ENCODE data around the gene CTIF.

The CTIF gene

DNA sequence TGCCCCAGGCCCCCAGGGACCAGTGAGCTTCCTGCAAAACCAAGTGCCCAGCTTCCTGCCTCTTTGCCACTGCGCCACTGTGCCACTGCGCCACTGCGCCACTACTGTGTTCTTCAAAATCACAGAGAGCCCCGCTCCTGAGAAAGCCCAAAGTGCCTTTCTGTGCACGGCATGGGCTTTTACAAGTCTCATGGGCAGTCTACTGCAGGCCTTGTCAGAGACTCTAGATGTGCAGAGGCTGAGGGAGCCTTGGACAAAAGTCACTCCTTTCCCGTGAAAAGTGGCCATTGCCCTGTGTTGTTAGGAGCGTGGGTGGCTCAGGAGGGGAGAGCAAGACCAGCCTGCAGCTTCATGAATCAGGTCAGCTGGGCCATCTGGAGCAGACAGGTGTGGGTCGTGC lies 231.4 kb downstream of the CTIF start:
- Histone ChIP-seq H2AFZ (ENCODE audit: low read length) (no peak overlapping the region), H4K20me1 (ENCODE audit: insufficient read depth, low read length) (no peaks in the 10 kb centered on the region), H3K36me3 (replicated peaks; ENCODE audit: insufficient read depth, low read length) (no peaks in the 10 kb centered on the region), H3K27me3 (replicated peaks; ENCODE audit: insufficient read depth, low read length) (no peaks in the 10 kb centered on the region), H3K4me2 (ENCODE audit: low read depth, low read length) (no peak overlapping the region), H3K9me3 (replicated peaks; ENCODE audit: insufficient read depth, low read length) (no peaks in the 10 kb centered on the region), H3K27ac (ENCODE audit: low read length) (no peak overlapping the region), H3K4me3 (ENCODE audit: low read length) (no peak overlapping the region), H3K9me2 (replicated peaks; ENCODE audit: insufficient read depth, low read length) (no peaks in the 10 kb centered on the region), H3F3A (ENCODE audit: insufficient read depth, low read length) (no peaks in the 10 kb centered on the region), H3K9ac (ENCODE audit: low read length) (no peak overlapping the region), H3K79me2 (ENCODE audit: low read length) (no peaks in the 10 kb centered on the region), H3K4me1 (ENCODE audit: low read length) (no peaks in the 10 kb centered on the region)
- TF ChIP-seq EZH2phosphoT487 (IDR thresholded peaks at IDR 0.05; ENCODE audit: low read length) = no peak
- TF ChIP-seq EZH2 (optimal IDR thresholded peaks at IDR 0.05; ENCODE audit: low read depth, low read length) = no peak
- DNase-seq = no peak

DNA sequence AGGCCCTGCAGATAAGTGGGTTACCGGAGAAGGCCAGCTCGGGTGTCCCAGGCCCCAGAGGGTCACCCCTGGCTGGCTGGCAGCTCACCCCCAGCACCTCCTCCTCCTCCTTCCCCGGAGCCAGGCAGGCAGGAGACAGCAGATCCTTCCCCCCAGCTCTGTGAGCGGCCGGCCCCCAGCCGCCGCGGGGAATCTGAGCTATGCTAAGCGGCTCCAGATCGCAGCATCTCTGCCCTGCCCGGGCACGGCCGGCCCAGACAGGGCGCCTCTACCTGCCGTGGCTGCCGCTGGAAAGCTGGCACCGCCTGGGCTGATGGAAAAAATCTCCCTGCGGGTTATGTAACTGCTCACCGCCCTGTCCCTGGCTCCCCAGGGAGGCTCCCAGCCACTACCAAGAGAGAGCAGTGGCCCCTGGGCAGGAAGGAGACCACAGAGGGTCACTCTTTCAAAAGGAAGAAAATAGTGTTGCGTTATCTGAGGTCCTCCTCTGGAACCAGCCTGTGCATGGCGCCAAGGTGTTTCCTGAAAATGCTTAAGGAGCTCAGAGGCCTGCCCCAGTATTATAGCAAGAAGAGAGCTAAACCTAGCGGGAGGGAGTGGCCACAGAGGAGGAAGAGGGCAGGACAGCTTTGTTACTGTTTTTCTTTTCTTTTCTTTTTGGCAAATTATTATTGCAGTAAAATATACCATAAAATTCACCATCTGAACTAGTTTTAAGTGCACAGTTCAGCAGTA lies 233.0 kb downstream of the CTIF start:
- Histone ChIP-seq H3K9ac (ENCODE audit: low read length) (no peak overlapping the region), H3K79me2 (ENCODE audit: low read length) (no peaks in the 10 kb centered on the region), H3K27ac (ENCODE audit: low read length) (no peak overlapping the region), H3K9me2 (replicated peaks; ENCODE audit: insufficient read depth, low read length) (no peaks in the 10 kb centered on the region), H3K4me3 (ENCODE audit: low read length) (no peak overlapping the region), H3K4me1 (ENCODE audit: low read length) (peaks cover 5% of the 10 kb centered on the region), H3K27me3 (replicated peaks; ENCODE audit: insufficient read depth, low read length) (no peaks in the 10 kb centered on the region), H2AFZ (ENCODE audit: low read length) (no peak overlapping the region), H3F3A (ENCODE audit: insufficient read depth, low read length) (no peaks in the 10 kb centered on the region), H4K20me1 (ENCODE audit: insufficient read depth, low read length) (no peaks in the 10 kb centered on the region), H3K9me3 (replicated peaks; ENCODE audit: insufficient read depth, low read length) (no peaks in the 10 kb centered on the region), H3K36me3 (replicated peaks; ENCODE audit: insufficient read depth, low read length) (no peaks in the 10 kb centered on the region), H3K4me2 (ENCODE audit: low read depth, low read length) (no peak overlapping the region)
- TF ChIP-seq, protein P1, sequence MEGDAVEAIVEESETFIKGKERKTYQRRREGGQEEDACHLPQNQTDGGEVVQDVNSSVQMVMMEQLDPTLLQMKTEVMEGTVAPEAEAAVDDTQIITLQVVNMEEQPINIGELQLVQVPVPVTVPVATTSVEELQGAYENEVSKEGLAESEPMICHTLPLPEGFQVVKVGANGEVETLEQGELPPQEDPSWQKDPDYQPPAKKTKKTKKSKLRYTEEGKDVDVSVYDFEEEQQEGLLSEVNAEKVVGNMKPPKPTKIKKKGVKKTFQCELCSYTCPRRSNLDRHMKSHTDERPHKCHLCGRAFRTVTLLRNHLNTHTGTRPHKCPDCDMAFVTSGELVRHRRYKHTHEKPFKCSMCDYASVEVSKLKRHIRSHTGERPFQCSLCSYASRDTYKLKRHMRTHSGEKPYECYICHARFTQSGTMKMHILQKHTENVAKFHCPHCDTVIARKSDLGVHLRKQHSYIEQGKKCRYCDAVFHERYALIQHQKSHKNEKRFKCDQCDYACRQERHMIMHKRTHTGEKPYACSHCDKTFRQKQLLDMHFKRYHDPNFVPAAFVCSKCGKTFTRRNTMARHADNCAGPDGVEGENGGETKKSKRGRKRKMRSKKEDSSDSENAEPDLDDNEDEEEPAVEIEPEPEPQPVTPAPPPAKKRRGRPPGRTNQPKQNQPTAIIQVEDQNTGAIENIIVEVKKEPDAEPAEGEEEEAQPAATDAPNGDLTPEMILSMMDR (IDR thresholded peaks at IDR 0.05; ENCODE audit: low read length) = no peak
- no peak for TF ChIP-seq EZH2 (optimal IDR thresholded peaks at IDR 0.05; ENCODE audit: low read depth, low read length)
- no peak for TF ChIP-seq EZH2phosphoT487 (IDR thresholded peaks at IDR 0.05; ENCODE audit: low read length)
- DNase-seq = no peak

DNA sequence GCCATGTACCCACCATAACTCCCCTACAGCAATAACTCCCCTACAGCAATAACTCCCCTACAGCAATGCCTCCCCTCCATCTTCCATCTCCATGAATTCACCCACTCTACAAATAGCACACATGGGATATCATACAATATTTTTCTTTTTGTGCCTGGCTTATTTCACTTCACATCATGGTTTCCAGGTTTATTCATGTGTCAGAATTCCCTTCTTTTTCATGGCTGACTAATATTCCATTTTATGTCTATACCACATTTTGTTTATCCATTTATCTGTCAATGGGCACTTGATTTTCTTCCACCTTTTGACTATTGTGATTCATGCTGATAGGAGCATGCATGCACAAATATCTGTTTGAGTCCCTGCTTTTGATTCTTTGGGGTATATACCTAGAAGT lies 233.6 kb downstream of the CTIF start:
- H4K20me1 ChIP-seq (ENCODE audit: insufficient read depth, low read length) = no peaks in the 10 kb centered on the region
- H3K4me3 ChIP-seq (ENCODE audit: low read length) = no peak overlapping the region
- H2AFZ ChIP-seq (ENCODE audit: low read length) = no peak overlapping the region
- H3K9me3 ChIP-seq (replicated peaks; ENCODE audit: insufficient read depth, low read length) = no peaks in the 10 kb centered on the region
- TF ChIP-seq EZH2 (optimal IDR thresholded peaks at IDR 0.05; ENCODE audit: low read depth, low read length) = no peak
- no peak for TF ChIP-seq EZH2phosphoT487 (IDR thresholded peaks at IDR 0.05; ENCODE audit: low read length)
- TF ChIP-seq, protein P1 (IDR thresholded peaks at IDR 0.05; ENCODE audit: low read length) = no peak
- DNase-seq = no peak
- H3K79me2 ChIP-seq (ENCODE audit: low read length) = 0 out of 2 replicates have a peak, but pooled peaks cover 3% of the 10 kb centered on the region
- H3K4me1 ChIP-seq (ENCODE audit: low read length) = peaks cover 11% of the 10 kb centered on the region
- no peaks in the 10 kb centered on the region for H3F3A ChIP-seq (ENCODE audit: insufficient read depth, low read length)
- H3K36me3 ChIP-seq (replicated peaks; ENCODE audit: insufficient read depth, low read length) = no peaks in the 10 kb centered on the region
- H3K9me2 ChIP-seq (replicated peaks; ENCODE audit: insufficient read depth, low read length) = no peaks in the 10 kb centered on the region
- H3K27me3 ChIP-seq (replicated peaks; ENCODE audit: insufficient read depth, low read length) = no peaks in the 10 kb centered on the region
- no peak overlapping the region for H3K27ac ChIP-seq (ENCODE audit: low read length)
- no peak overlapping the region for H3K9ac ChIP-seq (ENCODE audit: low read length)
- no peak overlapping the region for H3K4me2 ChIP-seq (ENCODE audit: low read depth, low read length)

DNA sequence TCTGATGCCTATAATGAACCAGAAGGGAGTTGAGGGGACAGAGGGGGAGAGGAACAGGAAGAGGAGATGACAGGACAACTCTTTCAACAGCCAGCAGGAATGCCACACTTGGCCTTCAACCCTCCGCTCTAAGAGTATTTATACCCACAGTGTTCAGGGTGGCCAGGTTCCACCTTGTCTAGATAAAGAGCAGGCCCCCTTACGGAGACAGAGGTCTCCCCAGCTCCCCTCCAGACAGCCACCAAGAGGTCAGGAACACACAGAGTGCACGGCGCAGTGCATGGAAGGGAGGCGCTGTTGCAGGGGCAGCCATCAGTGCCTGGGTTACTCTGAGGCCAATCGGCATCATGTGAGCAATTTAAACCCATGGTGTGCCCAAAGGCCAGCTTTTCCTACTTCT lies 235.0 kb downstream of the CTIF start:
- Histone ChIP-seq H3K9me2 (replicated peaks; ENCODE audit: insufficient read depth, low read length) (no peaks in the 10 kb centered on the region), H3K79me2 (ENCODE audit: low read length) (0 out of 2 replicates have a peak, but pooled peaks cover 5% of the 10 kb centered on the region), H4K20me1 (ENCODE audit: insufficient read depth, low read length) (no peaks in the 10 kb centered on the region), H3K9ac (ENCODE audit: low read length) (no peak overlapping the region), H3K4me3 (ENCODE audit: low read length) (no peak overlapping the region), H3K27me3 (replicated peaks; ENCODE audit: insufficient read depth, low read length) (no peaks in the 10 kb centered on the region), H3K9me3 (replicated peaks; ENCODE audit: insufficient read depth, low read length) (no peaks in the 10 kb centered on the region), H3K36me3 (replicated peaks; ENCODE audit: insufficient read depth, low read length) (no peaks in the 10 kb centered on the region), H3K27ac (ENCODE audit: low read length) (no peak overlapping the region), H3F3A (ENCODE audit: insufficient read depth, low read length) (no peaks in the 10 kb centered on the region), H3K4me1 (ENCODE audit: low read length) (peaks cover 14% of the 10 kb centered on the region), H3K4me2 (ENCODE audit: low read depth, low read length) (no peak overlapping the region), H2AFZ (ENCODE audit: low read length) (no peak overlapping the region)
- no peak for TF ChIP-seq EZH2phosphoT487 (IDR thresholded peaks at IDR 0.05; ENCODE audit: low read length)
- TF ChIP-seq, protein P1 (IDR thresholded peaks at IDR 0.05; ENCODE audit: low read length) = no peak
- no peak for DNase-seq

Measured in MM.1S (cell line).